Kidney (tissue), 14 donors: ENCODE measurements around the gene BTN3A1. TPM values are rescaled to one million over a fixed set of nuclear protein-coding genes. Genes with fewer than 3 reads are reported as not detected.
"Not testable (repeated sequence)": the region's sequence is repeated elsewhere in the genome, so short reads cannot be mapped to it uniquely, and the experiment has no call there.

Experiments
- DNase-seq, 5 donors: peaks; one replicate each; pipeline ENCODE4 v3.0.0-alpha.2; 2013 to 2020
- FAIRE-seq: peaks from 2 replicates; lab custom pipeline; 2012; peaks lifted over from hg19 to GRCh38; lab: Jason Lieb, UNC
- H3K27ac ChIP-seq, 2 donors: one replicate each; pipeline ENCODE4 v1.7.0; 2013; ENCODE audit warnings: low read depth in 2 of 2, low read length in 2 of 2, inconsistent platforms in 1 of 2
- H3K27me3 ChIP-seq: one replicate; pipeline ENCODE4 v1.7.1; 2013; ENCODE audit warnings: low read length, inconsistent platforms; ENCODE audit not compliant: control insufficient read depth, insufficient read depth
- H3K36me3 ChIP-seq, 3 donors: one replicate each; pipeline versions ENCODE4 v1.7.0 to v1.7.1; 2013; ENCODE audit warnings: low read length in 3 of 3, control low read depth in 1 of 3, inconsistent platforms in 1 of 3; ENCODE audit not compliant: insufficient read depth in 3 of 3, control insufficient read depth in 2 of 3
- H3K4me1 ChIP-seq, 3 donors: one replicate each; pipeline versions ENCODE4 v1.7.0 to v1.7.1; 2013; ENCODE audit warnings: low read length in 3 of 3, inconsistent platforms in 1 of 3, low read depth in 1 of 3; ENCODE audit not compliant: control insufficient read depth in 2 of 3, insufficient read depth in 2 of 3
- H3K4me3 ChIP-seq, 3 donors: one replicate each; pipeline versions ENCODE4 v1.7.0 to v1.8.1; 2013; ENCODE audit warnings: low read length in 3 of 3, control low read depth in 1 of 3, inconsistent platforms in 1 of 3
- H3K9ac ChIP-seq, 3 donors: one replicate each; pipeline versions ENCODE4 v1.7.0 to v1.7.1; 2013; ENCODE audit warnings: low read length in 3 of 3, control low read depth in 1 of 3, inconsistent platforms in 1 of 3
- H3K9me3 ChIP-seq, 3 donors: one replicate each; pipeline versions ENCODE4 v1.7.0 to v1.7.1; 2013; ENCODE audit warnings: low read length in 3 of 3, control low read depth in 1 of 3, inconsistent platforms in 1 of 3; ENCODE audit not compliant: control insufficient read depth in 2 of 3, insufficient read depth in 1 of 3
- intact Hi-C: fragments of 100-400 bp; cut with DNase I; formaldehyde crosslinking; loops from one replicate; pipeline ENCODE4 v1.11.1; 2022
- polyA plus RNA-seq: library from polyadenylated mRNA; stranded (reverse); fragments of 350-450 nt; fragmentation: Illumina TruSeq; extraction: RNeasy Lipid Tissue Mini Kit (QIAGEN cat#74804); gene quantifications from one replicate; pipeline ENCODE4 v1.2.3, GENCODE V29; 2014; ENCODE audit warnings: low read depth, low replicate concordance; ENCODE audit not compliant: insufficient read depth
- total RNA-seq: library from RNA; stranded (reverse); fragmentation: NEBNext Ultra II Directional; extraction: Animal tissue kit (Norgen Biotek cat#: 25700); gene quantifications from one replicate; pipeline ENCODE4 v1.2.1, GENCODE V29; 2021
- TF ChIP-seq, protein P1 (sequence below): IDR thresholded peaks from 3 replicates; pipeline ENCODE4 v1.5.1; 2012; ENCODE audit warnings: mild to moderate bottlenecking, moderate library complexity, borderline replicate concordance; ENCODE audit not compliant: insufficient read depth; ENCODE audit errors: extremely low read depth
- donor health status: control.
- donor health status: control.
- donor health status: control.
- donor health status: control.
- donor health status: control.
- donor health status: DM: yes; HTN: yes; CAD: no.
- donor health status: Normal renal cell carcinoma (clear cell type).

Gene BTN3A1
- total and polyA plus RNA-seq, 2 donors from 2014 or later: 13.8 to 23.1 TPM

DNA sequence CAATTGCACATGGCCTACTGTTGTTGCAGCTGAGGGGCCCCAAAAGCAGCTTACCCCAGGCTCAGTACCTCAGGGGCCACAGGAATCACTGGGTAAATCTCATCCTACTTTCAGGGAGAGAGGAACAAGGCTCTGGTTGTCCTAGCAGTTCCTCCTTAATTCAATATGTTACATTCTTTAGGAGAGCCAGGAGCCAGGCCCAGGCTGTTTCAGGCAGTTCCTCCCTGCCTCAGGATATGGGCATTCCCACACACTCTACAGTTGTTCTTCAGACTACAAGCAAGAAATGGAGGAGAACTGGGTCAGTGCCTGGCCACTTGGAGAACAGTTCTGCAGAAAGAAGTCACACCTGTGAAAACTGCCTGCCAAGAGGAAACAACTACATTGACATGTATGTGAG is 46.7 kb upstream of the BTN3A1 start:
- H3K27me3 ChIP-seq: no peaks in the 10 kb centered on the region
- TF ChIP-seq, protein P1, sequence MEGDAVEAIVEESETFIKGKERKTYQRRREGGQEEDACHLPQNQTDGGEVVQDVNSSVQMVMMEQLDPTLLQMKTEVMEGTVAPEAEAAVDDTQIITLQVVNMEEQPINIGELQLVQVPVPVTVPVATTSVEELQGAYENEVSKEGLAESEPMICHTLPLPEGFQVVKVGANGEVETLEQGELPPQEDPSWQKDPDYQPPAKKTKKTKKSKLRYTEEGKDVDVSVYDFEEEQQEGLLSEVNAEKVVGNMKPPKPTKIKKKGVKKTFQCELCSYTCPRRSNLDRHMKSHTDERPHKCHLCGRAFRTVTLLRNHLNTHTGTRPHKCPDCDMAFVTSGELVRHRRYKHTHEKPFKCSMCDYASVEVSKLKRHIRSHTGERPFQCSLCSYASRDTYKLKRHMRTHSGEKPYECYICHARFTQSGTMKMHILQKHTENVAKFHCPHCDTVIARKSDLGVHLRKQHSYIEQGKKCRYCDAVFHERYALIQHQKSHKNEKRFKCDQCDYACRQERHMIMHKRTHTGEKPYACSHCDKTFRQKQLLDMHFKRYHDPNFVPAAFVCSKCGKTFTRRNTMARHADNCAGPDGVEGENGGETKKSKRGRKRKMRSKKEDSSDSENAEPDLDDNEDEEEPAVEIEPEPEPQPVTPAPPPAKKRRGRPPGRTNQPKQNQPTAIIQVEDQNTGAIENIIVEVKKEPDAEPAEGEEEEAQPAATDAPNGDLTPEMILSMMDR: no peak
- no peak overlapping the region for H3K27ac ChIP-seq
- intact Hi-C loops: no loop called here
- FAIRE-seq: no peak
- H3K9ac ChIP-seq: no peak overlapping the region
- no peak for DNase-seq
- H3K4me3 ChIP-seq: no peak overlapping the region
- no peaks in the 10 kb centered on the region for H3K9me3 ChIP-seq
- H3K36me3 ChIP-seq: no peaks in the 10 kb centered on the region
- H3K4me1 ChIP-seq: no peaks in the 10 kb centered on the region

DNA sequence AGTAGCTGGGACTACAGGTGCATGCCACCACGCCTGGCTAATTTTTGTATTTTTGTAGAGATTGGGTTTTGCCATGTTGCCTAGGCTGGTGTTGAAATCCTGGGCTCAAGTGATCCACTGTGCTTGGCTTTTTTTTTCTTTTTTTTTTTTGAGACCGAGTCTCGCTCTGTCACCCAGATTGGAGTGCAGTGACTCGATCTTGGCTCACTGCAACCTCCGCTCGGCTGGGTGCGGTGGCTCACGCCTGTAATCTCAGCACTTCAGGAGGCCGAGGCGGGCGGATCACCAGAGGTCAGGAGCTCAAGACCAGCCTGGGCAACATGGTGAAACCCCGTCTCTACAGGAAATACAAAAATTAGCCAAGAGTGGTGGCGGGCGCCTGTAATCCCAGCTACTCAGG is 44.5 kb upstream of the BTN3A1 start:
- intact Hi-C loops, FAIRE-seq: not testable (repeated sequence)

GRCh38 chr6:26358511-26358981 is 43.5 kb upstream of the BTN3A1 start:
- intact Hi-C loops: no loop called here
- DNase-seq (no peak), FAIRE-seq (no peak)
- TF ChIP-seq, protein P1: no peak
- Histone ChIP-seq H3K4me3 (no peak overlapping the region), H3K9me3 (no peaks in the 10 kb centered on the region), H3K36me3 (no peaks in the 10 kb centered on the region), H3K9ac (no peak overlapping the region), H3K4me1 (no peaks in the 10 kb centered on the region), H3K27me3 (no peaks in the 10 kb centered on the region), H3K27ac (no peak overlapping the region)

More for the DNA sequence above, 44.5 kb upstream of the BTN3A1 start:
- not testable (repeated sequence) for H3K27me3 ChIP-seq, H3K9me3 ChIP-seq, H3K36me3 ChIP-seq, H3K9ac ChIP-seq, DNase-seq, H3K27ac ChIP-seq, H3K4me1 ChIP-seq, H3K4me3 ChIP-seq

DNA sequence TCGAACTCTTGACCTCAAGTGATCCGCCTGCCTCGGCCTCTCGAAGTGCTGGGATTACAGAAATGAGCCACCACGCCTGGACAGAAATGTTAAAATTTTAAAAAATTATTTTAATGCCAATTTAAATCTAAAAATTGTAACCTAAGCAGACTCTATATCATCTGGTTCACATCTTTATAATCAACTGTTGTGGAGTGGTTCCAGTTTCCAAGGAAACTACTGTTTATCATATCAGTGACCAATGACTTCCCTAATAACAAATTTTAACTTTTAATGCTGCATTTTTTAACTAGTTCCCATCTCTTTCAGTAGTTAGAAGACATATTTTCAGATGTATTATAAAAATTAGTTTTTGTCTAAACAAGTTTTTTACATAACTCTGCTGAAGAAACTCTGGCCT is 42.3 kb upstream of the BTN3A1 start:
- H3K9ac ChIP-seq: no peak overlapping the region
- no peaks in the 10 kb centered on the region for H3K27me3 ChIP-seq
- no peaks in the 10 kb centered on the region for H3K9me3 ChIP-seq
- H3K36me3 ChIP-seq: no peaks in the 10 kb centered on the region
- no peak for FAIRE-seq
- no peak for DNase-seq
- intact Hi-C loops: no loop called here
- peaks cover 0 to 7% (median 5%) of the 10 kb centered on the region in 3 donors for H3K4me1 ChIP-seq
- TF ChIP-seq, protein P1: no peak
- no peak overlapping the region for H3K4me3 ChIP-seq
- H3K27ac ChIP-seq: no peak overlapping the region
